Activated naive CD8-positive, alpha-beta T cell (primary cell): Measurements from ENCODE around the gene RAB3A.

Source experiments
- H3K27ac Mint-ChIP-seq: one replicate; pipeline ENCODE4 v1.8.0; 2021; ENCODE audit warnings: mixed read lengths
- H3K27me3 Mint-ChIP-seq: one replicate; pipeline ENCODE4 v1.8.0; 2021; ENCODE audit warnings: mixed read lengths
- H3K36me3 Mint-ChIP-seq: one replicate; pipeline ENCODE4 v1.8.0; 2021; ENCODE audit warnings: mixed read lengths
- H3K4me1 Mint-ChIP-seq: one replicate; pipeline ENCODE4 v1.8.0; 2021; ENCODE audit warnings: low read depth, mixed read lengths
- H3K4me3 Mint-ChIP-seq: one replicate; pipeline ENCODE4 v1.8.0; 2021; ENCODE audit warnings: mild to moderate bottlenecking, mixed read lengths
- H3K9me3 Mint-ChIP-seq: one replicate; pipeline ENCODE4 v1.8.0; 2021; ENCODE audit warnings: low read depth, mixed read lengths

The RAB3A gene

GRCh38 chr19:18194554-18195238 is 9.1 kb downstream of the RAB3A start:
- peak overlapping the region; percentile 87 for H3K4me3 Mint-ChIP-seq
- H3K36me3 Mint-ChIP-seq = no peaks in the 10 kb centered on the region
- H3K4me1 Mint-ChIP-seq = peaks cover 19% of the 10 kb centered on the region
- no peaks in the 10 kb centered on the region for H3K9me3 Mint-ChIP-seq
- peak overlapping the region; percentile 34 for H3K27ac Mint-ChIP-seq
- H3K27me3 Mint-ChIP-seq = no peaks in the 10 kb centered on the region

GRCh38 chr19:18194181-18194530 is 9.7 kb downstream of the RAB3A start:
- no peaks in the 10 kb centered on the region for H3K36me3 Mint-ChIP-seq
- H3K27ac Mint-ChIP-seq = peak overlapping the region; percentile 34
- H3K27me3 Mint-ChIP-seq = no peaks in the 10 kb centered on the region
- H3K4me3 Mint-ChIP-seq = peak overlapping the region; percentile 87
- peaks cover 19% of the 10 kb centered on the region for H3K4me1 Mint-ChIP-seq
- H3K9me3 Mint-ChIP-seq = no peaks in the 10 kb centered on the region

DNA sequence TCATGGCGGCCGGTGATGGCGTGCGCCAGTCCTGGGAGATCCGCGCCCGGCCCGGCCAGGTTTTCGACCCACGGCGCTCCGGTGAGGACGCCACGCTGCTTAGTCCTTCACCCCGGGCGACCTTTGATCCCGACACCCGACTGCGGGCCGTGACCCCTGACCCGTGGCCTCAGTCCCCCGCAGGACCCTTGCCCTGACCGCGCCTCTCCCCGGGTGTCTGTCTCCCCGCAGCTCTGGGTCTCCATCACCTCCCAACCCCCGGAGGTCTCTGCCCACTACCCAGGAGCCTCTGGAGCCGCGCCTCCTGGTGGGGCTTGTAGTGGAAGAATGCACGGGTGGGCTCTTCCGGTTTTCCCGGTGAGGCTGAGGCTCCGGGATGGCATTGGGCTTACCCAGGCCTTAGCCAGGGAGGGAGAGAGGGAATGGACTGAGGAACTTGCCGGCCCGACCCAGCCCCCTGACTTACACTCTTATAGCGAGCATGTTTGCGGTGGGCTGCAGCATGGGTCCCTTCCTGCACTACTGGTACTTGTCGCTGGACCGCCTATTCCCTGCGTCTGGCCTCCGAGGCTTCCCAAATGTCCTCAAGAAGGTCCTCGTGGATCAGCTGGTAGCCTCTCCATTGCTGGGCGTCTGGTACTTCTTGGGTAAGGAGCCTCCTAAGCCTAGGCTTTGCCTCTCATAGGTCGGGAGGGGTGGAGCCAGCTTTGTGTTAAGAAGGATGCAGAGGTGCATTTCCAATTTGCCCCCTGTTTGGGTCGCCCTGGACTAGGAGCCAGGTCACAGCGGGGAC is 10.3 kb downstream of the RAB3A start:
- H3K27me3 Mint-ChIP-seq = no peaks in the 10 kb centered on the region
- no peaks in the 10 kb centered on the region for H3K36me3 Mint-ChIP-seq
- H3K4me1 Mint-ChIP-seq = peaks cover 19% of the 10 kb centered on the region
- peak overlapping the region; percentile 87 for H3K4me3 Mint-ChIP-seq
- H3K27ac Mint-ChIP-seq = peak overlapping the region; percentile 86
- H3K9me3 Mint-ChIP-seq = no peaks in the 10 kb centered on the region

- peak within 1 kb of the TSS; percentile 87 for H3K4me3 Mint-ChIP-seq
- peak within 1 kb of the TSS; percentile 86 for H3K27ac Mint-ChIP-seq
- H3K27me3 Mint-ChIP-seq = no peaks in the 10 kb centered on the region
- H3K36me3 Mint-ChIP-seq = no peaks in the 10 kb centered on the region
- no peaks in the 10 kb centered on the region for H3K9me3 Mint-ChIP-seq
- H3K4me1 Mint-ChIP-seq = peaks cover 19% of the 10 kb centered on the region
These were observed 11.0 kb downstream of the RAB3A start, which contains the start of gene MPV17L2 for GRCh38 chr19:18192673-18193387. TSS of gene MPV17L2 (plus strand) at chr19:18193218. CDS start at chr19:18193282, 64 bp downstream.

GRCh38 chr19:18191640-18192062 is 12.2 kb downstream of the RAB3A start:
- peak overlapping the region; percentile 86 for H3K27ac Mint-ChIP-seq
- H3K36me3 Mint-ChIP-seq = no peaks in the 10 kb centered on the region
- H3K4me1 Mint-ChIP-seq = peaks cover 19% of the 10 kb centered on the region
- no peaks in the 10 kb centered on the region for H3K27me3 Mint-ChIP-seq
- H3K9me3 Mint-ChIP-seq = no peaks in the 10 kb centered on the region
- peak overlapping the region; percentile 87 for H3K4me3 Mint-ChIP-seq

DNA sequence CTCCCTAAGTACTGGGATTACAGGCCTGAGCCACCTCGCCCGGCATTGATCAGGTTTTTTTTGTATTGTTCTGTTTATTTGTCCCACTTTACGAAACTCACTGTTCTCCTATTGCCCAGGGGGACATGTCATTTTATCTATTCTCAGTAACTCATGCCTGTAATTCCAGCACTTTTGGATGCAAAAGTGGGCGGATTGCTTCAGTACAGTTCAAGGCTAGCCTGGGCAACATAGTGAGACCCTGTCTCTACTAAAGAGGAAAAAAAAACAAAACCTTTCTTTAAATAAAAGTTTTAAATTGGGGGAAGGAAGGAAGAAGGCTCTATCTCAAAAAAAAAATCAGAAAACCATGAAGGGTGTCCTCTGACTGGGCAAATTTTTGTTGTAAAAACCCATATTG is 13.6 kb downstream of the RAB3A start:
- H3K27ac Mint-ChIP-seq = no peak overlapping the region
- no peak overlapping the region for H3K4me3 Mint-ChIP-seq

DNA sequence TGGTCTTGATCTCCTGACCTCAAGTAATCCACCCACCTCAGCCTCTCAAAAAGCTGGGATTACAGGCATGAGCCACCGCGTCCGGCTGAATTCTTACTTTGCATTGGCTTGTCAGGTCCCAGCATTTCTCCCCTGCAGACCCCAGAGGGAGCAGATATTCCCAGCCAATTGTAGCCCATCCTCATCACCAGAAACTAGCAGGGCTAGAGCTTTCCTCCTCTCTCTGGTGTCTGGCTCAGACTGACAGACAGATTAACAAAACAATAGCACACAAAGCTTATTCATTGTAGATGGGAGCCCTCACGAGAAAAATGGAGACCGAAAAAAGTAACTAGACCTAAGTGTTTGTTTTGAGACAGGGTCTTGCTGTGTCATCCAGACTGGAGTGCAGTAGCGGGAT is 18.3 kb downstream of the RAB3A start:
- Mint-ChIP-seq H3K4me1 (no peaks in the 10 kb centered on the region), H3K36me3 (no peaks in the 10 kb centered on the region), H3K27ac (no peak overlapping the region)

More for the DNA sequence above, 13.6 kb downstream of the RAB3A start:
- Mint-ChIP-seq H3K4me1 (peaks cover 19% of the 10 kb centered on the region), H3K36me3 (no peaks in the 10 kb centered on the region), H3K27me3 (no peaks in the 10 kb centered on the region), H3K9me3 (no peaks in the 10 kb centered on the region)

DNA sequence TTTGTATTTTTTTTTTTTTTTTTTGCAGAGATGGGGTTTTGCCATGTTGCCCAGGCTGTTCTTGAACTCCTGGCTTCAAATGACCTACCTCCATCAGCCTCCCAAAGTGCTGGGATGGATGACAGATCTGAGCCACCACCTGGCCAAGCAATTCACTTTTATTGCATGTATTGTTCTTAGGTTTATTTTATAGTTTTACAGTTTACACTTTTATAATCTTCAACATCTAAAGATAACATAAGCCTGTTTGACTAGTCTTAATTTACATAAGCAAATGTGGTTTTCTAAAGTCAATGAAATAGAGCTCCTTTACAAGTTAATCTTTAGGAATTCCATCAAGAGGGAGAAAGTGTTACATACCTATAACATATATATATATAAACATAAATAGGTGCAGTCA is 20.3 kb downstream of the RAB3A start:
- no peak overlapping the region for H3K27ac Mint-ChIP-seq
- H3K4me3 Mint-ChIP-seq = no peak overlapping the region
- no peaks in the 10 kb centered on the region for H3K36me3 Mint-ChIP-seq
- H3K4me1 Mint-ChIP-seq = no peaks in the 10 kb centered on the region
- H3K27me3 Mint-ChIP-seq = no peaks in the 10 kb centered on the region
- H3K9me3 Mint-ChIP-seq = no peaks in the 10 kb centered on the region

More for the DNA sequence above, 18.3 kb downstream of the RAB3A start:
- Mint-ChIP-seq H3K27me3 (no peaks in the 10 kb centered on the region), H3K4me3 (no peak overlapping the region), H3K9me3 (no peaks in the 10 kb centered on the region)

DNA sequence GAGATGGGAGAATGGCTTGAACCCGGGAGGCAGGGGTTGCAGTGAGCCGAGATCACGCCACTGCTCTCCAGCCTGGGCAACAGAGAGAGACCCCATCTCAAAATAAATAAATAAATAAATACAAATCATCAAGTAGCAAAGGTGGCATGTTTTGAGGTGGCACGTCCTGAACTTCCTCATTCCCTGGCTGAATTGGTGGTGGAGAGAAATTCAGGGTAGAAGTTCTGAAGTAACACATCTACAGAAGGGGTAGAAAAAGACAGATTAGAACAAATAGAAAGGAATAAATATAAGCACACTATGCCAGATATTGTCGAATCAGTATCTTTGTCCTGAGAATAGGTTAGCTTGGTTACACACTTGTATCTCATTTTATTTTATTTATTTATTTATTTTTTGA is 23.9 kb downstream of the RAB3A start:
- Mint-ChIP-seq H3K9me3 (no peaks in the 10 kb centered on the region), H3K4me1 (no peaks in the 10 kb centered on the region), H3K36me3 (no peaks in the 10 kb centered on the region), H3K4me3 (no peak overlapping the region), H3K27me3 (no peaks in the 10 kb centered on the region), H3K27ac (no peak overlapping the region)

DNA sequence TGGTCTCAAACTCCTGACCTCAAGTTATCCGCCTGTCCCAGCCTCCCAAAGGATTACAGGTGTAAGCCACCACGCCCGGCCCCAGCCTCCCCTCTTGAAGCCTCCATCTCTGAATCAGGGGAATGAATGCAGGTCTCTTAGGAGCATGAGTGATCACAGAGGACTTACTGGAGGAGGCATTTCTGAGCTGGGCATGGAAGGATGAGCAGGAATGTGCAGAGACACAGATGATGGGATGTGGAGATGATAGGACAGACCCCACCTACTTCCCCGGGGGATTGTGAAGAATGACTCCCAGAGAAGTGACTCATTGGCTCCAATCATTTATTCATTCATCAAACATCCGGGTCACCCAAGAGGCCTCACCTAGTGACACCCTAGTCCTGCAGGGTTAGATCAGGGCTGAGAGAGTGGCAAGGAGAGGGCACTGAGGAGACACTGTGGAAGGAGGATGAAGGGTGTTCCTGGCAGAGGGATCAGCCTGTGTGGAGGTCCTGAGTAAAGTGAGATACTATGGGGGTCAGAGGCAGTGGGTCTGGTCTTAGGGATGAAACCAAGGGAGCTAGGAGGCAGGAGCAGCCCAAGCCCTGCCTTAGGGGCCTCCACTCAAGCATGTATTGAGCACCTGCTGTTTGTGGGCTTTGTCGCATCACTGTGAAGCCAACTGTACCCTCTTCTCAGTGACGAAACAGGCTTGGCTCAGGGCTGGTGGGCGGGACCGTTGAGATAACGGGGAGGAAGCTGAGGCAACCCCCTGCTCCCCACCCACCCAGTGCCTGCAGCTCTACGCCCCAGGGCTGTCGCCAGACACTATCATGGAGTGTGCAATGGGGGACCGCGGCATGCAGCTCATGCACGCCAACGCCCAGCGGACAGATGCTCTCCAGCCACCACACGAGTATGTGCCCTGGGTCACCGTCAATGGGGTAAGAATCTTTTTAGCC is 27.2 kb downstream of the RAB3A start:
- Mint-ChIP-seq H3K27ac (no peak overlapping the region), H3K36me3 (no peaks in the 10 kb centered on the region), H3K27me3 (no peaks in the 10 kb centered on the region), H3K4me1 (peaks cover 6% of the 10 kb centered on the region), H3K4me3 (no peak overlapping the region), H3K9me3 (no peaks in the 10 kb centered on the region)

DNA sequence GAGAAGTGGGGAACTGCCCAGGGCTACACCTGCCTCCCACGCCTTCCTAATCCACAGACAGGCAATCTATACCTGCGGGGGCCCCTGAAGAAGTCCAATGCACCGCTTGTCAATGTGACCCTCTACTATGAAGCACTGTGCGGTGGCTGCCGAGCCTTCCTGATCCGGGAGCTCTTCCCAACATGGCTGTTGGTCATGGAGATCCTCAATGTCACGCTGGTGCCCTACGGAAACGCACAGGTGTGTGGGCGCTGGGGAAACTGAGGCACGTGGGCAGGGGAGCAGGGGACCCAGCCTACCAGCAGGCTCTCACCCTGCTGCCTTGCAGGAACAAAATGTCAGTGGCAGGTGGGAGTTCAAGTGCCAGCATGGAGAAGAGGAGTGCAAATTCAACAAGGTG is 28.9 kb downstream of the RAB3A start:
- Mint-ChIP-seq H3K9me3 (no peaks in the 10 kb centered on the region), H3K4me3 (peak overlapping the region; percentile 49), H3K4me1 (peaks cover 6% of the 10 kb centered on the region), H3K36me3 (no peaks in the 10 kb centered on the region), H3K27ac (no peak overlapping the region), H3K27me3 (no peaks in the 10 kb centered on the region)

DNA sequence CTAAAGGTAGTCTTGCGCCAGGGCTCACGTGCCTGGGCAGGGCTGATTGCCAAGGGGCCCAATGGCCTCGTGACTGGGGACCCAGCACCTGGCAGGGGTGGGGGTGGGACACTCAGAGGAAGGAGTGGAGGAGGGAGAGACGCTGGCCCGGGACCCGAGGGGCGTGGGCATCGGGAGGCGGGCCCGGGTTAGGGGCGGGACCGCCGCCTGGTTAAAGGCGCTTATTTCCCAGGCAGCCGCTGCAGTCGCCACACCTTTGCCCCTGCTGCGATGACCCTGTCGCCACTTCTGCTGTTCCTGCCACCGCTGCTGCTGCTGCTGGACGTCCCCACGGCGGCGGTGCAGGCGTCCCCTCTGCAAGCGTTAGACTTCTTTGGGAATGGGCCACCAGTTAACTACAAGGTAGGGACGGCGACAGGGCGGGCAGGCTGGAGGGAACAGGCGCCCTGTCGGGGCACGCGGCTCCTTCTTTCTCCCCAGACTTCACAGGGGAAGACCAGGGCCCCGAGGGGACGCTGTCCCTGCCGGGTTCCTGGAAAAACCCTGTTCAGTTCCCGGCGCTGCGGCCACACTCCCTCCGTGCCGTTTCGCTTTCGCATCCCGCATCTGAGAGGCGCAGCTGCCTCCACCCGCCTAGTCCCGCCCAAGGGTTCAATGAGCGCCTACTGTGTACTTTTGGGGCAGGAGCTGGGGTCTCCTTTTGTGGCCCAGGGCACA is 30.1 kb downstream of the RAB3A start, which contains the start of gene IFI30:
IFI30 (plus strand) TSS at position 242 of the 717 bp plus-strand sequence; CDS start at position 271, 29 bp downstream.
- peak within 1 kb of the TSS; percentile 34 for H3K27ac Mint-ChIP-seq
- no peaks in the 10 kb centered on the region for H3K36me3 Mint-ChIP-seq
- H3K27me3 Mint-ChIP-seq = no peaks in the 10 kb centered on the region
- peaks cover 6% of the 10 kb centered on the region for H3K4me1 Mint-ChIP-seq
- H3K9me3 Mint-ChIP-seq = no peaks in the 10 kb centered on the region
- H3K4me3 Mint-ChIP-seq = peak within 1 kb of the TSS; percentile 85

GRCh38 chr19:18173054-18173571 is 30.7 kb downstream of the RAB3A start:
- Mint-ChIP-seq H3K9me3 (no peaks in the 10 kb centered on the region), H3K36me3 (no peaks in the 10 kb centered on the region), H3K27me3 (no peaks in the 10 kb centered on the region), H3K27ac (no peak overlapping the region), H3K4me3 (peak overlapping the region; percentile 75), H3K4me1 (peaks cover 6% of the 10 kb centered on the region)
